Stimulated activated CD4-positive, alpha-beta T cell treated with anti-CD3 and anti-CD28 coated beads, Interleukin-12 subunit alpha, Interleukin-12 subunit beta, amount 100 ng/mL, for 48 hours (primary cell): ENCODE data around the gene NFKB1.

ENCODE experiments used
- DNase-seq, 3 donors: peaks; one replicate each; pipeline ENCODE4 v3.0.0-alpha.2; 2020; ENCODE audit warnings: low read depth in 2 of 3, low spot score in 1 of 3

Gene NFKB1

DNA sequence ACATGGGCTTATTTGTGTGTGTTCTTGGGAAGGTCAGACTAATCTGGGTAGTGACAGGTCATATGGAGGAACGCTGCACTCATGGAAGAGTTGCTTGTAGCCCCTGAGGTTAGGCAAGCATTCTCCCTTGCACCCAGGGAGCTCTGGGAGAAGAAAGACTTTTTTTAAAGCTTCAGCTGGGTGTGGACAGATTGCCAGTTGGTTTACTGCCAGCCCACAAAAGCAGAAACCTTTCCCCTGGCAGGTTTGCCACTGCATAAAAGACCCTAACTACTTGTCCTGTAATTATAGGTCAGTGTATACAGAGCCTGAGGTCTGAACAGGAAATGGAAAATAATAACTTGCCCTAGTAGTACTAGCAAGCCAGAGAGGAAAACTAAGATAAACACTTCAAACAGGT, 7.4 kb upstream of the NFKB1 start:
- DNase-seq = no peak

DNA sequence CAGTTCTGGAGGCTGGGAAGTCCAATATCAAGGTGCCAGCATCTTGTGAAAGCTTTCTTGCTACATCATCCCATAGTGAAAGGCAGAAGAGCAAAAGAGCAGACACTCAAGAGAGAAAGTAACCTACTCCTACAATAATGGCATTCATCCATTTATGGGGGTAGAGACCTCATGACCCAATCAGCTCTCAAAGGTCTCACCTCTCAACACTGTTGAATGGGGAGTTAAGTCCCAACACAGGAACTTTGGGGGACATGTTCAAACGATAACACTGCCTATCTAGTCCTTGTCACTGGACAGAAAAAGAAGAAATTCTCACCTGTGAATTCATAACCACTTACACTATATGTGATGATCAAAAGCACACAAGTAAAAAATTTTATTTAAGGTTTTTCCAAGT, 6.6 kb upstream of the NFKB1 start:
- no peak for DNase-seq

DNA sequence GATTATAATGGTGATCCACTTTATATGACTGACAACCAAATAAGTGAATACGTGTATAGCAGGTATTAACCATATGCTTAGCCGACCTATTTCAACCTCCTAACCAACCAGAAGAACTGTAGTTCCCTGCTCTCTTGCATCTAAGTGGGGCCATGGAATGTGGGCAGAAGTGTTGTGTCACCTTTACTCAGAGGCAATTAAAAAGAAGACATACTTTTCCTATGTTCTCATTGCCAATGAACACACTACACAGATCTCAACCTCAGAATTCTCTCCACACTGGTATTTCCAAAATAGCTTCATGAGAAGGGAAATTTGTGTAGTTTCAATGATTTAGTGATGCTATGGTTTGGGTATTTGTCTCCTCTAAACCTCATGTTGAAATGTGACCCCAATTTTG, 3.2 kb upstream of the NFKB1 start:
- DNase-seq = no peak

DNA sequence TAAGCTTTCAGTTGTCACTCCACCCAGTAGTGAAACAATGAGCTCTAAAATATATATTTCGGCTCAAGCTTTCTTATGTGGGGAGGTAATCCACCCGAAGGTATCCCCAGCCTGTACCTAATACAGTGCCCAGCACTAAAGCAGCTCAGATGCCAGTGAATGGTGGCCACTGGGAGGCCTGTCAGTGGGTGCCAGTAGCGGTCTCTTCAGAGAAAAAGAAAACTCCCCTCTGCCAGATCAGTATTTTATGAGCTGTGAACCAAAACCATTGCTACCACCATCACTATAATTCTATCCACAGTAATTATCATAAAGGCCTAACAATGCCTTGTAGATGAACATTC, 835 bp upstream of the NFKB1 start:
- no peak for DNase-seq

DNA sequence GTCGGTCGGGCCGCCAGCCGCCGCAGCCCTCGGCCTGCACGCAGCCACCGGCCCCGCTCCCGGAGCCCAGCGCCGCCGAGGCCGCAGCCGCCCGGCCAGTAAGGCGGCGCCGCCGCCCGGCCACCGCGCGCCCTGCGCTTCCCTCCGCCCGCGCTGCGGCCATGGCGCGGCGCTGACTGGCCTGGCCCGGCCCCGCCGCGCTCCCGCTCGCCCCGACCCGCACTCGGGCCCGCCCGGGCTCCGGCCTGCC, 213 bp downstream of the NFKB1 start:
- no peak for DNase-seq

DNA sequence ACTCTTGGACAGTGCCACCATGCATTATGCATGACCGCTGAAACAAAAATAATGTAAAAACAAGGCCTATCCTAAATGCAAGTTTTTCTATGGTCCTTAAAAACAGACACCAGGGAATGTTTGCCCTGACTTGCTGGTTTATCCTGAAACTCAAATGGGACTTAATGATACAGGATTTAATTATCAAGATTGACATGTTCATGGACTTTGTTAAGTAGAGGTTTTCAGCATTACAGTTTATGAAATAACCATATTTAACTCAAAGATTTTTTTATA, 1.3 kb downstream of the NFKB1 start:
- DNase-seq = no peak

DNA sequence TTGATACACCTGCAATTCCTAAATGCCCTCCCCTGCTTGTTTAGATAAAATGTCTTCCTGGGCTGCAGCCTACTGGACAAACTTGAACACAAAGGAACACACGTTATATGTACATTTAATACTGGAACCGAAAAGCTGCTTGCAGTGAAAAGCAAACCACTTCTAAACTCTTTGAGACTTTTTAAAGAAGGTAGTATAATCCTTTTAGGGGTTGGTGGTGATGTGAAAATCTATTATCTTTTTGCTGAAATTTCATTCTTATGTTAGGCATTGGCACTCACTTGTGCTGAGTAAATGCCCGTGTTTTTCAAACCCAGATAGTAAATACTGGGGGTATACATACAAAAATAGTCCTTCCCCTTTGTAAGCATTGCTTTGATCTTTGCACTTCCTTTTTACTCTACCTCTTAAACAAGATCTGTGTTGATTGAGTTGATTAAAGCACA, 2.2 kb downstream of the NFKB1 start:
- DNase-seq = no peak

DNA sequence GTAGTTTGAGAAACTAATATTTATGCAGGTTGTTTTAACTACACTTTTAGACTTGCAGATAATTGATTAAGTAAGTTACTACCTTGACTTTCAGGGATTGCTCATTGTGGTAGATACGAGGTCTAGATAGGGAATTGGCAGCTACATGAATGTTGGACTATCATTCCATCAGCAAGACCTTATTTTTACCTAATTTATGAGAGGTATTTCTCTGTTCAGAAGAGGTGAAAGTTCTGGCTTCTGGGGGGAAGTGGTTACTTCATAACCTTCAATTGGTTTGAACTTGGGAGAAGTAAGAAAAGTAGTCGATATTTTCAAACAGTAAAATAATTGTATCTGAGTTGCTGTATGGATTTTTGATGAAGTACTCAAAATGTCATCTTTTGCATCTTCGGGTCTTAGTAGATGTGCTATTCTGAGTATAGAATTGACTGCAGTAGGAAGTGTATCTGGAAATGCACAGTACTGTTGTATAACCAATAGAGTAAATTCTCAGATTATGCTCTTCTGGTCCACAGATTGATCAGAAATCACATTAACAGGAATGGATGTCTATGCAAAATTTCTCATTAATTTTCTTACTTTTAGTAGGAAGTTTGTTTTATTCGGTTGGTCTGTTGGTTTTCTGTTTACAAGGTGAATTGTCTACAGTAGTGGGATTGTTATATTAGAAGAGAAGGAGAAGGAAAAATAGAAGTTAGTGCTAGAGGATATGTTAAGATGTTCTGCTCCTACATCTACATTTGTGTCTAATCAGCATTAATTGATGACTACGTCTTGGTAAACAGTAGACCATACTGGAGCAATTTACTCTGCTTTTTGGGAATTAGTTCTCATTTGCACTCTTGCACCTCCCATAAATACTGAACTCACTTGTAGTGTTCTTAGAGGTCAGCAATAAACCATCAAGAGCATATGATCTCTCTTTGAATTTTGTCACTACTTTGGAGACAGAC, 3.0 kb downstream of the NFKB1 start:
- DNase-seq = no peak

DNA sequence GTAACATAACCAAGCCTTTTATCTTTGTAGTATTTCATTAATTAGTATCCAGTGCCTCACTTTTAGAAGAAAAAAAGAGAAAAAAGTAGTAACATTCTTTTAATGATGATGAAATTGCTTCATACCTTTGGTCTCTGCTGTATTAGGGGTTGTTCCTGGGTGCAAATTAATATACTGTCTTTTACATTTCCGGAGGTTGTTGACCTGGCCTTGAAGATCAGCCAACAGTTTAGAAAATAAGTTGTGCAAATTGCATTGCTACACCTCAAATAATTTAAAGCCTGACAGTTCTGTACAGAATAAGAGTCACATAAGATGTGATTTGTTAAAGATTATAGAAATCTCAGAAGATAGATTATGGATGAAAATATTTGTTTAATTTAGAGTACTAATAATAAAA, 3.8 kb downstream of the NFKB1 start:
- no peak for DNase-seq

DNA sequence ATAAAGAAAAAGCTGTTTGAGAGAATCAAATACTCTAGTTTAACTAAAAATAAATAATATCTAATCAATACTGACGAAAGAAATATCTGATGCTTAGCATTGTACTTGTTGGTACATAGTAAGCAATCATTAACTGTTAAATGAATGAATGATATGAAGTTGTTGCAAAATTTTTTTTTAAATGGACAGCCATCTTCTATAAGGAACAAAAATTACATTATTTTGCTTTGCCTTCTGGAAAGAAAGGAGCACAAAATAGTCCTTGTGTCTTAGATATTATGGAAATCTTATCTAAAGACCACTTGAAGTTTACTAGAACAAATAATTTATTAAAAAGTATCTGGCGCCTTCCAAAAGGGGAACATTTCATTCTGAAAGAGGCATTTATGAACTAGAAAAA, 4.5 kb downstream of the NFKB1 start:
- DNase-seq = no peak

DNA sequence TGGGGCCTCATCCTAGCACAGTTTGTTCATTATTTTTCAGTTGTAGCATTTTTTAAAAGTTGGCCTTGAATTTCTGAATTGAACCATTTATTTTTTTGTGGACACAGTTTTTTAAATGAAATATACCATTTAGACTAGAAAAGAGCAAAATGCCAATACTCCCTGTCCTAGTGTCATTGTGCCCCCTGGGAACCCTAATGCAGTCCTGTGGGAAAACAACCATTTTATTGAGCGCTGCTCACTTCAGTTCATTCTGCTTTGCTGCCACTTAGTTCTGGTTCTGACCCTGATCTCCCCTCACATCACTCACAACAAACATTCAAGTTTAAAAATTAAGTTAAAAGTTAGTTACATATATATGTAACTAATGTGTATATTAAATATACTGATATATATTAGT, 5.4 kb downstream of the NFKB1 start:
- no peak for DNase-seq

DNA sequence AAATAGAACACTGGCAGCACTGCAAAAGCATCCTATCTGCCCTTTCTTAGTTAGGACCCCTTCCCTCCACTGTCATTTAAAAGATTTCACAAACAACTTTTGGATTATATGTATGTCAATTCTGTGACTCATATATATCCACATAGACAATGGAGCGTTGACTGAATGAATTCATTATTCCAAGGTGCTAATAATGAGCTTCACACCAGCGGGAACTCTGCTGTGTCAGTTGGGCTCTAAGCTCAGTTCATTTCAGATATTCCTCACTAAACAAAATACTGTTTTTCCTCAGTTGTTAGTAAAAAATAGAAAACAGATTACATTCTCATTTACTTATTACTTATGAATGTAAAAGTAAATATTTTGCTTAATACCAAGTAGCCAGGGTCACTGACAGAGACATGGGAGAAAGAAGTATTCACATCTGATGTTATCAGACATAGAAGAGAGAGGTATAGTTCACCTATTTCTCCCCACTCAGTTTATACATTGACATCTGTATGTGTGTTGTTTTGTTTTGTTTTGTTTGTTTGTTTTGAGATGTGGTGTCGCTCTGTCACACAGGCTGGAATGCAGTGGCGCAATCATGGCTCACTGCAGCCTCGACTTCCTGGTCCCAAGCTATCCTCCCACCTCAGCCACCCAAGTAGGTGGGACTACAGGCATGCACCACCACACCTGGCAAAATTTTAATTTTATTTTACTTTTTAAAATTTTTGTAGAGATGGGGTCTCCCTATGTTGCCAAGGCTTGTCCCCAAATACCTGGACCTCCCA, 10.9 kb downstream of the NFKB1 start:
- no peak for DNase-seq

DNA sequence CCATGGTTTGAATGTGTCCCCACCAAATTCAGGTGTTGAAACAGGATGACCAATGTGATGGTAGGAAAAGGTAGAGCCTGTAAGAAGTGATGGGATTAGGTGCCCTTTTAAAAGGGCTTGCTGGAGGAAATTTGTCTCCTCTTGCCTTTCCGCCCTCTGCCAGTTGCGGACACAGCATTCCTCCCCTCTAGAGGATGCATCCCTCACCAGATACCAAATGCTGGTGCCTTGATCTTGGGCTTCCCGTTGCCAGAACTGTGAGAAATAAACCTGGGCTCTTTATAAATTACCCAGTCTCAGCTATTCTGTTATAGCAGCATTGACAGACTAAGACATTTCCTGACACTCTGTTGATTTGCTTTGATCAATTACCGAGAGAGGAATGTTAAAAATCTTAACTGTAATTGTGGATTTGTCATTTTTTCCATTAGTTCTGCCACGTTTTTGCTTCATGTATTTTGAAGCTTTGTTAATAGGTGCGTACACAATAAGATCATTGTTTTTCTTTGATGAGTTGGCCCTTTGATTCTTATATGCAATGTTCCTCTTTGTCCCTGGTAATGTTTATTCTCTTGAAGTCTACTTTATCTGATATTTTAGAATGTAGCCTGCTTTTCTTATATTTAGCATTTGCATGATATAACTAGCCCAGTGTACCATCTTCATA, 13.3 kb downstream of the NFKB1 start:
- DNase-seq = no peak

DNA sequence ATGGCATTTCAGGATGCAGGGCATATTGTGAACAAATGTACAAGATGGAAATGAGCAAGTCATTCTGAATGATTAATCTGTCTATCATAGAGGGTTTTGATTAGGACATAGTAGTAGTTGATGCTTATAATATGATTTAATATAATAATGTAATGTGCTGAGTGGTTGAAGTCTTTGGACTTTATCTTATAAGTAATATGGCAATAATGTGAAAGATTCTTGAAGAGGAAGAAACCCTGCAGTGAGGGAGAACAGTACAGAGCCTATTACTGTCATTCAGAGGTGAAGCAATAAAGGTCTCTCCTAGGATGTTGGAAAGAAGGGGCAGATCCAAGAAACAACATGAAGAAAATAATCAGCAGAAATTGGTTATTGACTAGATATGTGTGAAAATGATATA, 16.6 kb downstream of the NFKB1 start:
- no peak for DNase-seq

DNA sequence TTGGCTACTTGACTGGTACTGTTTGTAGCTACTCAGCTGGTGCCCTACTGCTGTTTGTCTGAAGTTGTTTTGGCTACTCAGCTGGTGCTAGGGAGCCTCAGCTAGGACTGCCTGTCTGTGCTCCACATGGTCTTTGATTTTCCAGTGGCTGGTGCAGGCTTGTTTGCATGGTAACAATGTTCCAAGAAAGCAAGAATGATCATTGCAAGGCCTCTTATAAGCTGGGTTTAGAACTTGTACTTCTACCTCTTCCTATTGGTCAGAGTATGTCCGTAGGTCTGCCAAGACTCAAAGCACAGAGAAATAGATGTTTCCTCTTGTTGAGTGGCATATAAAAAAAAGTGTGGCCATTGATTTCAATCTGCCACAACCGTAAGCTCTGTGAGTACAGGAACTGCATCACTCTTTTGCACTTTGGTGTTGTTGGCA, 17.6 kb downstream of the NFKB1 start:
- DNase-seq = no peak

DNA sequence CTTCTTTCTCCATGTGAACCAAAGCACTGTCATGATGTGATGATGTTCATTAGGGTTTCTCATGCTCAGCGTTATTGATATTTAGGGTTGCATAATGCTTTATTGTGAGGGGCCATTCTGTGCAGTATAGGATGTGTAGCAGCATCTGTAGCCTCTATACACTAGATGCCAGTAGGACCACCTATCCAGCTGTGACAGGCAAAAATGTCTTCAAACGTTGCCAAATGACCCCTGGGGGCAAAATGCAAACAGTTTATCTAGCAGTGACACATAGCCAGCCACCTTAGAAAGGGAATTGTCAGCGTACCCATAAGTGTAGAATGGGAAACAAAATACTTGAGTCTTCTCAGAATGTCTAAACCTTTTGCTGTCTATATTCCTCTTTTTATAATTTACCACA, 18.8 kb downstream of the NFKB1 start:
- no peak for DNase-seq

DNA sequence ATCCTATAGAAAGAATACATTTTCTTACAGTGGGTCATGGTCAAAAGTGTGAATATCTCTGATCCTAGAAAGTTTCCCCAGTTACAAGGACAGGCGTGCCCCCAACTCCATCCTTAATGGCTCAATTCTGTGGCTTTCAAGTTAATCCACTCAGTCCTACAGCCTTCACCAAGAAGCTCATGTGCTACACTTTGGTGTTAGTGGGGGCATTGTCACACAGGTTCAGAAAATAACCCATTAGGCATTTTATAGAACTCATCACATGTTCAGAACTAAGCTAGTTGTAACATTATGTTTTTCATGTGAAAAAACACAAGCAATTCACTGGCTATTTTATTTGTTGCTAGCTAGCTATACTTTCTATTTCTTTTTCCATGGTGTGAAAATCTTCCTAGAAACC, 20.4 kb downstream of the NFKB1 start:
- no peak for DNase-seq

DNA sequence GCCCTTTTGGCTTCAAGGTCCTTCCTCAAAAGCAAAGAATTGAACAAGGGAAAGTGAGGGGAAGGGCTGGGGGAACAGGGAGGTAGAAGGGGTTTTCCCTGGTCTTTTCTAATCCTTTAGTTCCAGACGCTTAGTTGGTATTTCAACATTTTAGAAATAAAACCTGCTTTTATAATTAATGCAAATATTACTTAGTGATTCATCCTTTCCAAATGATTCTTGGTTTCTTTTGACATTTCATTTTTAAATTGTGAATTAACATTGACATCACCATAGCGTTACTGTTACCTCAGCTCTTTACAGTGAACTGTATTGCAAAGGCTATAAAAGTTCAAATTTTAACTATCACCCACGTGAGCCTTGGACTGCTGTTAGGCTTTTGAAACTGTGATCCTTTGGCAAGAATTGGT, 20.9 kb downstream of the NFKB1 start:
- DNase-seq = no peak

DNA sequence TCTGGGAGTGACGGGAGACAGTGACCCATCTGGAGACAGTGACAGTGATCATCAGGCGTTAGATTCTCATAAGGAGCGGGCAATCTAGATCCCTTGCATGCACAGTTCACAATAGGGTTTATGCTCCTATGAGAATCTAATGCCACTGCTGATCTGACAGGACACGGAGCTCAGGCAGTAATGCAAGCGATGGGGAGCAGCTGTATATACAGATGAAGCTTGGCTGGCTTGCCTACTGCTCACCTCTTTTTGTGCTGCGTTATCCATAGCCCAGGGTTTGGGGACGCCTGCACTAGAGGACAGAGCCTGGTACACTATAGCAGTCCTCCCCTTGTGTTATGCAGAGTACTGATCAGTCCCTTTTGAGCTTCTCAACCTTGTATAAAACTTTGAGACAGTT, 23.5 kb downstream of the NFKB1 start:
- DNase-seq = no peak

DNA sequence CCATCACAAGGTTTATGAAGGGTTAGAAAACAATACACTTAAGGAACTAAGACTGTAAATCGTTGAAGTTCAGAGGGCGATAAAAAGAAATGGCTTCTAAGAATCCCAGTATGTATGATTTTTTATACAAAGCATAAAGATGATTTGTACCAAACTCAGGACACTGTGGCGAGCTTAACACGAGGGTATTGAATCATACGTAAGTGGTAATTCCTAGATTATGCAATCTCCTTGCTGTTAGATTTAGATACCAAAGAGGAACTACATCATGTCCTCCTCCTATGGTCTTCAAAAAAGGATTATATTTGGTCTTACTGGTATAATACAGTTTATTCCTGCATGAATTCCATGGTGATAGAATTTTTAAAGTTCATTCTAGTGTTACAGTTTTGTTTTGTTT, 23.9 kb downstream of the NFKB1 start:
- DNase-seq = no peak

DNA sequence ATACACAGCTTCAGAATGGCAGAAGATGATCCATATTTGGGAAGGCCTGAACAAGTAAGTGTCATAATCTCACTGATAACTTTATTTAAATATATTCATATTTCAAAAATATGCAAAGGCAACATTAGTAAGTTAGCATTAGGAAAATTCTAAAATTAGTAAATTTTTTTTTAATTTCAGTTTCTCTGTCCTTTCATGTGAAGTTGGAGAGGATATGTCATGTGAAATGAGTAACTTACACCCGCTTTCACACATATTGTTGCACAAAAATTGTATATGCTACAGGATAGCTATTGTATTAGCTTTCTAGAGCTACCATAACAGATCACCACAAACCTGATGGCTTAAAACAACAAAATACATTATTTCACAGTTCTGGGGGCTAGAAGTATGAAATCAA, 24.3 kb downstream of the NFKB1 start:
- DNase-seq = no peak

DNA sequence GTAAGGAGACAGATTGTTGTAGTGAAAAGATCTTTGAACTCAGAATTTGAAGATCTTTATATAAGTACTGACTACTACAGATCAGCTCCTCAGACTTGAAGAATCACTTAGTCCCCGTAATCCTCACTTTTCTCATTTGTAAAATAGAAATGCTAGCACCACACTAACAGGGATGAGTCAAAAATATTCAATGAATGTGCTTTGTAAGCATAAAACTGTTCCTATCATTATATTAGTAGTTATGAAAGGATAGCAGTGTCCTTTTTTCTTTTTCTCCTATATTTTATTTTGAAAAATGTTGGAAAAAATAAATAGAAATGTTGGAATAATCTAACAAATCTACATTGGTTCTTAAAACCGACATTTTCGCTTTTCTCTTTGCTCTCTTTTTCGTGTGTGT, 25.4 kb downstream of the NFKB1 start:
- no peak for DNase-seq
